Hematopoietic multipotent progenitor cell treated with erythropoietin and hydrocortisone succinate and interleukin-3 and kit ligand, for 17 days (in vitro differentiated cells): ENCODE results near the gene ANGPTL3.

ENCODE experiments used
- DNase-seq: peaks from one replicate; pipeline ENCODE4 v3.0.0-alpha.2; 2015; ENCODE audit warnings: low spot score

Gene ANGPTL3

DNA sequence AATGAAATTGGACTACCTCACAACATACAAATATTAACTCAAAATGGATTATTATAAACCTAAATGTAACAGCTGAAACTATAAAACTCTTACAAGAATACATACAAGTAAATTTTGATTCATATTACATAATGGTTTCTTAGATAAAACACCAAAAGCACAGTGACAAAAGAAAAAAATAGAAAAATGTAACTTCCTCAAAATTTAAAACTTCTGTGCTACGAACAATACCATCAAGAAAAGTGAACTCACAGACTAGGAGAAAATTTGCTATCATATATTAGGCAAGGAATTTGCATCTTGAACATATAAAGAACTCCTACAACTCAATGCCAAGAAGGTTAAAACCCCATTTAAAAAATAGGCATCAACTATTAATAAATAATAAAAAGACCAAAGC is 31.2 kb downstream of the ANGPTL3 start:
- no peak for DNase-seq

DNA sequence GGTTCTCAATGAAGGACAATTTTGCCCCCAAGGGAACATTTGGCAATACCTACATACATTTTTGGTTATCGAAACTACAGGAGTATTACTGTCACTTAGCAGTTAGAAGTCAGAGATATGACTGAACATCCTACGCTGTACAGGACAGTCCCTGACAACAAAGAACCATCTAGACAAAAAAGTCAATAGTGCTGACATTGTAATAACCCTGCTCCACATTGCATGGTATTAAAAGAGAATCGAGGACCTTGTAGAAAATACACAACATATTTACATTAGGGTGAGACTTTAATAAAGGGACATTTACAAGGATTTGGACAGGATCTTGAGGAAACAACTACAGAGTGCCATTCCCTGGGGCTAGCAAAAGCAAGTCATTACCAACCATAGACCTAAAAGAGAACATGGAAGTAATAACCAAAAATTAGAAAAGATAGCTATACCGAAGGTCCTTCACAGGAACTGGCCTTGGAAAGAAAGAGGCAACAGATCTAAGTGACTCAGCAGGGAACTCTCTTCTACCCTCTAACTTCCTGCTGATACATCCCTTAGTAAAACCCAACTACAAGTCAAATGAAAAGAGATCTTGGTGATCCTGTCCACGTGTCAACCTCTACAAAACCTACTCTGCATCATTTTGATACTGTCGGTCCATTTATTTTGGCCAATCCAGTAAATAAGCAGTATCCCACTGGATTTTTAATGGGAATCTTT is 40.2 kb downstream of the ANGPTL3 start:
- DNase-seq, result no peak

GRCh38 chr1:62643283-62643682 is 46.0 kb downstream of the ANGPTL3 start:
- no peak for DNase-seq

DNA sequence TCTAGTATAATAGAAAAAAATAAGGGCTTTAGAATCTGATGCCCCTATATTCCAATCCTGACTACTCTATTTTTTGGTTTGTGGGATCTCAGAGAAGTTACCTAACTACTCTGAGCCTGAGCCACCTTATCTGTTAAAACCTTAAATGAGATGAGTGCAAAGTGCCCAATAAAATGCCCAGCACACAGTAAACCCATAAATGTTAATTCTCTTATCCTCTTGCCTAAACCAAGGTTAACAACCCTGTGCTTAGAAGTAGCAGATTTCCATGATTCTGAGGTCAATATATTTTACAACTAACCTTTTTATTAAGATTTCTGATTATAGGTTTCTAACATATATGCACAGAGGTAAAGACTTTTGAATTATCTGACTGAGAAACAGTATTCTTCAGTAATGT is 55.1 kb downstream of the ANGPTL3 start:
- no peak for DNase-seq

GRCh38 chr1:62654744-62655143 is 57.4 kb downstream of the ANGPTL3 start:
- no peak for DNase-seq
